Glutamatergic neuron (in vitro differentiated cells): ENCODE measurements around the gene ZCCHC14. TPM values are rescaled to one million over a fixed set of nuclear protein-coding genes. Genes with fewer than 3 reads are reported as not detected.

Experiments
- DNase-seq: peaks from one replicate; pipeline ENCODE4 v3.0.0; 2022
- H3K27ac Mint-ChIP-seq: one replicate; pipeline ENCODE4 v1.8.0; 2020; ENCODE audit warnings: mild to moderate bottlenecking, mixed read lengths, inconsistent platforms; ENCODE audit not compliant: unreplicated experiment
- H3K27me3 Mint-ChIP-seq: one replicate; pipeline ENCODE4 v1.8.0; 2020; ENCODE audit warnings: mild to moderate bottlenecking, moderate library complexity, mixed read lengths, inconsistent platforms; ENCODE audit not compliant: unreplicated experiment
- H3K36me3 Mint-ChIP-seq: one replicate; pipeline ENCODE4 v1.8.0; 2020; ENCODE audit warnings: mild to moderate bottlenecking, mixed read lengths, inconsistent platforms; ENCODE audit not compliant: unreplicated experiment
- H3K4me1 Mint-ChIP-seq: one replicate; pipeline ENCODE4 v1.8.0; 2020; ENCODE audit warnings: mild to moderate bottlenecking, low read depth, mixed read lengths, inconsistent platforms; ENCODE audit not compliant: unreplicated experiment
- H3K4me3 Mint-ChIP-seq: one replicate; pipeline ENCODE4 v1.8.0; 2020; ENCODE audit warnings: mild to moderate bottlenecking, mixed read lengths, inconsistent platforms; ENCODE audit not compliant: unreplicated experiment
- H3K9me3 Mint-ChIP-seq: one replicate; pipeline ENCODE4 v1.8.0; 2020; ENCODE audit warnings: mild to moderate bottlenecking, moderate library complexity, mixed read lengths, inconsistent platforms; ENCODE audit not compliant: unreplicated experiment
- total RNA-seq: library from RNA; stranded (reverse); fragmentation: NEBNext Ultra II Directional; extraction: Animal tissue kit (Norgen Biotek cat#: 25700); gene quantifications from one replicate; pipeline ENCODE4 v1.2.1, GENCODE V29; 2021; ENCODE audit not compliant: unreplicated experiment
- TF ChIP-seq, protein P1 (sequence below): fragments of 200-600 bp; sonication (generic); IDR thresholded peaks from one replicate; pipeline ENCODE4 v1.5.0; 2021; ENCODE audit not compliant: partially characterized antibody, unreplicated experiment

The ZCCHC14 gene
- total RNA-seq, 1 donor from 2014 or later: 29.2 TPM

DNA sequence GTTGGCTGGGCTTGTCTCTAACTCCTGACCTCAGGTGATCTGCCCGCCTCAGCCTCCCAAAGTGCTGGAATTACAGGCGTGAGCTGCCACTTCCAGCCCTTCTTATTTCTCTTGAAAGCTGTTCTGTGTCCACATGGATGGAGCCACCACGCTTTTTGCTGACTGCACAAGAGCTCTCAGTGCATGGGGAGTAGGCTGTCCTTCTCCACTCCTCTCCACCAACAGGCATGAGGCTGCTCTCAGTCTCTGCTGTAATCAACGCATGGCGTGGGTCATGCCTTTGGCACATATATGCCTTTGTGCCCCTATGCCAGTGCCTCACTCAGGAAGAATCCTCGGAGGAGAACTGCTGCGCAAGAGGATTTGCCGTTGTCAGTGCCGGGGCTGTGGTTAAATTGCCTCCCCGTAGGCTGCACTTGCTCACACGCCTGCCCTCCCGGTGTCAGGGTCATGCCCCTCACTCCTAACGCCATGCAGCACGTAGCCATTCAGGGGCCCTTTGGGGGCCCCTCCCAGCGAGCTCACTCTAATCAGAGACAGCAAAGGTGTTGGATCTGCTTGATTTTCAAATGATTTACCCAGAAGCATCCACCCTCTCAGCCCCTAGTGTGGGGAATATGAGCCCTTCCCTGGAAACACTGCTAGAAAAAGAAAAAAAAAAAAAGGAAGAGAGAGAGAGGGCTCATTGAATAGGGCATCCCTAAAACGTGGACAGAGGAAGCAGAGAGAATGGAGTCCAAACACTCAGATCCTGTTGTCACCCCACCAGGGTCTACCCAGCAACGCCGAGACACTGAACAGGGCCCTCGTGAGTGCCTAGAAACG is 47.5 kb upstream of the ZCCHC14 start:
- Mint-ChIP-seq H3K4me3 (peak overlapping the region; percentile 34), H3K27ac (peak overlapping the region; percentile 52), H3K4me1 (peaks cover 9% of the 10 kb centered on the region), H3K9me3 (peaks cover 5% of the 10 kb centered on the region), H3K27me3 (peaks cover 2% of the 10 kb centered on the region), H3K36me3 (peaks cover 6% of the 10 kb centered on the region)
- TF ChIP-seq, protein P1, sequence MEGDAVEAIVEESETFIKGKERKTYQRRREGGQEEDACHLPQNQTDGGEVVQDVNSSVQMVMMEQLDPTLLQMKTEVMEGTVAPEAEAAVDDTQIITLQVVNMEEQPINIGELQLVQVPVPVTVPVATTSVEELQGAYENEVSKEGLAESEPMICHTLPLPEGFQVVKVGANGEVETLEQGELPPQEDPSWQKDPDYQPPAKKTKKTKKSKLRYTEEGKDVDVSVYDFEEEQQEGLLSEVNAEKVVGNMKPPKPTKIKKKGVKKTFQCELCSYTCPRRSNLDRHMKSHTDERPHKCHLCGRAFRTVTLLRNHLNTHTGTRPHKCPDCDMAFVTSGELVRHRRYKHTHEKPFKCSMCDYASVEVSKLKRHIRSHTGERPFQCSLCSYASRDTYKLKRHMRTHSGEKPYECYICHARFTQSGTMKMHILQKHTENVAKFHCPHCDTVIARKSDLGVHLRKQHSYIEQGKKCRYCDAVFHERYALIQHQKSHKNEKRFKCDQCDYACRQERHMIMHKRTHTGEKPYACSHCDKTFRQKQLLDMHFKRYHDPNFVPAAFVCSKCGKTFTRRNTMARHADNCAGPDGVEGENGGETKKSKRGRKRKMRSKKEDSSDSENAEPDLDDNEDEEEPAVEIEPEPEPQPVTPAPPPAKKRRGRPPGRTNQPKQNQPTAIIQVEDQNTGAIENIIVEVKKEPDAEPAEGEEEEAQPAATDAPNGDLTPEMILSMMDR: no peak
- DNase-seq: no peak

DNA sequence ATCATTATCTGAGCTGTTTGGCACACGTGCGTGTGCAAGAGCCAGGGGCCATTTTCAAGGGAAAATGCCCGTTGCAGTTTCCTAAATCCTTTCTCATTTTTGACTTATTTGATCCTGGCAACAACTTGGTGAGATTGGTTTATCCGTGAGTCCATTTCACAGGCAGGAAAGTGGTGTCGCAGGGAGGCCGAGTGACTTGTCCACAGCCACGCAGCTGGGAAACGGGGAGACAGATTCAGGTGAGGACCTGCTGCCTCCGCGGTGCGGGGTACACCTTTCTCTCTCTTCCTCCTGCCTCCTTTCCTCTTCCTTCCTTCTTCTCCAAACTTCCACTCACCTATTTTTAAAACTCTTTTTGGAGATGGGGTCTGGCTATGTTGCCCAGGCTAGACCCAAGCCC is 46.3 kb upstream of the ZCCHC14 start:
- TF ChIP-seq, protein P1: no peak
- no peak overlapping the region for H3K4me3 Mint-ChIP-seq
- H3K9me3 Mint-ChIP-seq: peaks cover 5% of the 10 kb centered on the region
- H3K36me3 Mint-ChIP-seq: peaks cover 5% of the 10 kb centered on the region
- peaks cover 9% of the 10 kb centered on the region for H3K4me1 Mint-ChIP-seq
- H3K27me3 Mint-ChIP-seq: peaks cover 2% of the 10 kb centered on the region
- DNase-seq: no peak
- H3K27ac Mint-ChIP-seq: no peak overlapping the region

DNA sequence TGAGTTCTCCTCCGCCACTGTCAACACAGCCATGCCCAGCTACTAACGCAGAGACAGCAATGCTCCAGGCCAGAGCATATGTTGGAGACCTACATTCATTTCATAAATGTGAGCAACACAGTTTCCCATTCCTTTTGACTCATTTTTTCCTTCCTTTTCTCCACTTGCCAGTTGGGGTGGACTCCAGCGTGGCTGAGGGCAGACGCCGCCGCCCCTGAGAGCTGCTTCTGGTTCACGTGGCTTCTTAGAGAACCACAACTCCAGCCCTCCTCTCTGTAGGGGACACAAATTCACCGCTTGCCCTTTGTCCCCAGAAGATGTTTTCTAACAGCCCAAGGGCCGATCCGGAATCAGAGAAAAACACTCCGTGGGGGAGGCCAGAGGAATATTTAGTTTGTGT is 45.8 kb upstream of the ZCCHC14 start:
- Mint-ChIP-seq H3K9me3 (peaks cover 5% of the 10 kb centered on the region), H3K36me3 (peaks cover 5% of the 10 kb centered on the region), H3K4me3 (no peak overlapping the region), H3K27ac (no peak overlapping the region), H3K4me1 (peaks cover 9% of the 10 kb centered on the region), H3K27me3 (peaks cover 2% of the 10 kb centered on the region)
- TF ChIP-seq, protein P1: no peak
- DNase-seq: no peak

DNA sequence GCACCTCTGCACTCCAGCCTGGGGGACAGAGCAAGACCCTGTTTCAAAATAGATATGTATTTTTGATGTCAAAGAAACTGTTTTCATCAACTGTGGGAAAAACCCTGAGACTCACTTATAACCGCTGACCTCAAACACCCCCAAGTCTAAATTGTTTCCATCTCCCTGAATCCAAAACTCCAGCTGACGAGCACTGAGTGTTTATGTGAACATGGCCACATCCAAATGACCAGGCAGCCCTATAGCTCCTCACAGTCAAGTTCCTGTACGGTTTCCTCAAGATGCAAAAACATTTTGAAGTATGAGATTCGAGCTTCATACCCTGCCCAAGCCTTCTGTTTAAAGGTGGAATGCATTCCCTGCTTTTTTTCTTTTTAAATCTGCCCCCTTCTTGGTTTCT is 45.3 kb upstream of the ZCCHC14 start:
- Mint-ChIP-seq H3K4me1 (peaks cover 9% of the 10 kb centered on the region), H3K27ac (no peak overlapping the region), H3K36me3 (peaks cover 5% of the 10 kb centered on the region), H3K9me3 (peaks cover 7% of the 10 kb centered on the region), H3K27me3 (peaks cover 2% of the 10 kb centered on the region), H3K4me3 (no peak overlapping the region)
- no peak for DNase-seq
- TF ChIP-seq, protein P1: no peak

DNA sequence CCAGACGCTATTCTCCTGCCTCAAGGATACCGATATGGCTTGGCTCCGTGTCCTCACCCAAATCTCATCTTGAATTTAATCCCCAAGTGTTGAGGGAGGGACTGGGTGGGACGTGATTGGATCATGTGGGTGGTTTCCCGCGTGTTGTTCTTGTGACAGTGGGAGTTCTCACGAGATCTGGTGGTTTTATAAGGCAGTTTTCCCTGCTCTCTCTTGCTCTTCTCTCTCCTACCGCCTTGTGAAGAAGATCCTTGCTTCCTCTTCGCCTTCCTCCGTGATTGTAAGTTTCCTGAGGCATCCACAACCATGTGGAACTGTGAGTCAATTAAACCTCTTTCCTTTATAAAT is 43.9 kb upstream of the ZCCHC14 start:
- no peaks in the 10 kb centered on the region for H3K27me3 Mint-ChIP-seq
- TF ChIP-seq, protein P1: no peak
- H3K4me3 Mint-ChIP-seq: no peak overlapping the region
- no peak overlapping the region for H3K27ac Mint-ChIP-seq
- H3K9me3 Mint-ChIP-seq: peaks cover 8% of the 10 kb centered on the region
- no peak for DNase-seq
- peaks cover 5% of the 10 kb centered on the region for H3K36me3 Mint-ChIP-seq
- H3K4me1 Mint-ChIP-seq: peaks cover 9% of the 10 kb centered on the region
